ENCODE data around the gene DNMT1. TPM values are rescaled to one million over a fixed set of nuclear protein-coding genes. Genes with fewer than 3 reads are reported as not detected.

The DNMT1 gene
- polyA plus RNA-seq, 1 donor from 2014 or later = 58.4 TPM

GRCh38 chr19:10095948-10096614 is 98.7 kb downstream of the DNMT1 start:
- Histone ChIP-seq H2AFZ (ENCODE audit: low read depth, low read length) (peak overlapping the region; percentile 90), H3K79me2 (replicated peaks; ENCODE audit: insufficient read depth, low read length) (no peaks in the 10 kb centered on the region), H3K9me3 (ENCODE audit: low read length) (no peaks in the 10 kb centered on the region), H3K4me3 (ENCODE audit: low read length) (peak overlapping the region; percentile 68), H3K4me2 (ENCODE audit: low read length) (no peak overlapping the region), H4K20me1 (ENCODE audit: insufficient read depth) (no peaks in the 10 kb centered on the region), H3K36me3 (ENCODE audit: insufficient read depth, low read length) (no peaks in the 10 kb centered on the region), H3K9ac (ENCODE audit: low read length) (peak overlapping the region; percentile 62), H3F3A (ENCODE audit: insufficient read depth, low read length, poor library complexity, severe bottlenecking) (no peaks in the 10 kb centered on the region), H3K27me3 (ENCODE audit: insufficient read depth, low read depth, low read length) (no peaks in the 10 kb centered on the region), H3K9me2 (ENCODE audit: insufficient read depth, low read length) (no peaks in the 10 kb centered on the region), H3K27ac (ENCODE audit: low read length) (peak overlapping the region; percentile 61)
- TF ChIP-seq POLR2AphosphoS5 (IDR thresholded peaks at IDR 0.05) = peak; percentile 70
- peak; percentile 30 for TF ChIP-seq CTCF (IDR thresholded peaks at IDR 0.05; ENCODE audit: poor library complexity, severe bottlenecking)
- peak; percentile 25 for TF ChIP-seq RAD21 (conservative IDR thresholded peaks at IDR 0.05)
- peak; percentile 80 for TF ChIP-seq MXI1 (conservative IDR thresholded peaks at IDR 0.05; ENCODE audit: poor library complexity, severe bottlenecking)
- TF ChIP-seq SMC3 (conservative IDR thresholded peaks at IDR 0.05; ENCODE audit: poor library complexity) = no peak

DNA sequence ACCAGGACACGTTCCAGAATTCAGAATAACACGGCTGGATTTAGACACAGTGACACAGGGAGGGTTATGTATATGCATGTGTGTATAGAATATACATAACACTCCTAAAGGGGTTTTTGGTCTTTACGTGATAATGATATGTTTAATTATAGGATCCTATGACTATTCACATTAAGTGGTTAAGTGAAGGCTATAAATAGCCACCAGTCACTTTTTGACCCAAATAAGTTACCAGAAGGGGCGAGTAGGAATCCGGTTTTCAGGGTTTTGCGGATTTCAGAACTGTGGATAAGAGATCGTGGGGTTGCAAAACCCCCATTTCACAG is 99.2 kb downstream of the DNMT1 start:
- Histone ChIP-seq H3K9me2 (ENCODE audit: insufficient read depth, low read length) (no peaks in the 10 kb centered on the region), H3K79me2 (replicated peaks; ENCODE audit: insufficient read depth, low read length) (no peaks in the 10 kb centered on the region), H3K27me3 (ENCODE audit: insufficient read depth, low read depth, low read length) (no peaks in the 10 kb centered on the region), H3K9me3 (ENCODE audit: low read length) (no peaks in the 10 kb centered on the region), H4K20me1 (ENCODE audit: insufficient read depth) (no peaks in the 10 kb centered on the region), H3K27ac (ENCODE audit: low read length) (no peak overlapping the region), H3K36me3 (ENCODE audit: insufficient read depth, low read length) (no peaks in the 10 kb centered on the region), H2AFZ (ENCODE audit: low read depth, low read length) (no peak overlapping the region), H3F3A (ENCODE audit: insufficient read depth, low read length, poor library complexity, severe bottlenecking) (no peaks in the 10 kb centered on the region), H3K4me2 (ENCODE audit: low read length) (no peak overlapping the region), H3K9ac (ENCODE audit: low read length) (no peak overlapping the region), H3K4me3 (ENCODE audit: low read length) (peak overlapping the region; percentile 59)
- TF ChIP-seq POLR2AphosphoS5 (IDR thresholded peaks at IDR 0.05) (no peak), REST (IDR thresholded peaks at IDR 0.05; ENCODE audit: borderline replicate concordance) (no peak), MXI1 (conservative IDR thresholded peaks at IDR 0.05; ENCODE audit: poor library complexity, severe bottlenecking) (no peak), CTCF (IDR thresholded peaks at IDR 0.05; ENCODE audit: poor library complexity, severe bottlenecking) (no peak), EZH2 (IDR thresholded peaks at IDR 0.05; ENCODE audit: borderline replicate concordance, insufficient read depth, low read length, poor library complexity, severe bottlenecking) (no peak), TAF1 (IDR thresholded peaks at IDR 0.05; ENCODE audit: low read depth) (no peak), SMC3 (conservative IDR thresholded peaks at IDR 0.05; ENCODE audit: poor library complexity) (no peak)
